ENCODE measurements around the gene ANKFN1.

The ANKFN1 gene

GRCh38 chr17:56322991-56323390 lies 169.7 kb downstream of the ANKFN1 start:
- H3F3A ChIP-seq (ENCODE audit: low read depth): no peaks in the 10 kb centered on the region
- H3K9me3 ChIP-seq (ENCODE audit: insufficient read depth, low read depth, low read length): no peaks in the 10 kb centered on the region
- H3K4me1 ChIP-seq (ENCODE audit: insufficient read depth, low read length, poor library complexity, severe bottlenecking): peaks cover 13% of the 10 kb centered on the region
- H3K9ac ChIP-seq (ENCODE audit: low read depth, low read length, poor library complexity, severe bottlenecking): no peak overlapping the region
- no peaks in the 10 kb centered on the region for H3K79me2 ChIP-seq (ENCODE audit: insufficient read depth, low read length)
- no peaks in the 10 kb centered on the region for H4K20me1 ChIP-seq (ENCODE audit: insufficient read depth, low read length, poor library complexity, severe bottlenecking)
- no peaks in the 10 kb centered on the region for H3K9me2 ChIP-seq (replicated peaks; ENCODE audit: low read depth, low read length)
- no peak overlapping the region for H3K4me3 ChIP-seq (ENCODE audit: low read length, poor library complexity, severe bottlenecking)
- TF ChIP-seq EZH2phosphoT487 (IDR thresholded peaks at IDR 0.05; ENCODE audit: borderline replicate concordance) (no peak), CTCF (conservative IDR thresholded peaks at IDR 0.05; ENCODE audit: low read length) (no peak)
- no peak overlapping the region for H2AFZ ChIP-seq (ENCODE audit: low read length)
- H3K36me3 ChIP-seq (ENCODE audit: insufficient read depth, low read length): no peaks in the 10 kb centered on the region
- no peaks in the 10 kb centered on the region for H3K27me3 ChIP-seq (ENCODE audit: insufficient read depth, low read length, poor library complexity, severe bottlenecking)
- no peak overlapping the region for H3K4me2 ChIP-seq (ENCODE audit: low read depth, low read length, poor library complexity, severe bottlenecking)

- no peaks in the 10 kb centered on the region for H3K79me2 ChIP-seq (ENCODE audit: insufficient read depth, low read length)
- TF ChIP-seq EZH2phosphoT487 (IDR thresholded peaks at IDR 0.05; ENCODE audit: borderline replicate concordance): no peak
- TF ChIP-seq CTCF (conservative IDR thresholded peaks at IDR 0.05; ENCODE audit: low read length): no peak
- no peak overlapping the region for H2AFZ ChIP-seq (ENCODE audit: low read length)
- H3K27me3 ChIP-seq (ENCODE audit: insufficient read depth, low read length, poor library complexity, severe bottlenecking): no peaks in the 10 kb centered on the region
- H4K20me1 ChIP-seq (ENCODE audit: insufficient read depth, low read length, poor library complexity, severe bottlenecking): no peaks in the 10 kb centered on the region
- no peaks in the 10 kb centered on the region for H3K9me3 ChIP-seq (ENCODE audit: insufficient read depth, low read depth, low read length)
- no peak overlapping the region for H3K4me3 ChIP-seq (ENCODE audit: low read length, poor library complexity, severe bottlenecking)
- H3F3A ChIP-seq (ENCODE audit: low read depth): no peaks in the 10 kb centered on the region
- H3K36me3 ChIP-seq (ENCODE audit: insufficient read depth, low read length): no peaks in the 10 kb centered on the region
- H3K4me2 ChIP-seq (ENCODE audit: low read depth, low read length, poor library complexity, severe bottlenecking): no peak overlapping the region
- no peaks in the 10 kb centered on the region for H3K9me2 ChIP-seq (replicated peaks; ENCODE audit: low read depth, low read length)
- H3K9ac ChIP-seq (ENCODE audit: low read depth, low read length, poor library complexity, severe bottlenecking): no peak overlapping the region
- H3K4me1 ChIP-seq (ENCODE audit: insufficient read depth, low read length, poor library complexity, severe bottlenecking): no peaks in the 10 kb centered on the region
These were observed 171.4 kb downstream of the ANKFN1 start for GRCh38 chr17:56324676-56325075.

- H3K79me2 ChIP-seq (ENCODE audit: insufficient read depth, low read length): no peaks in the 10 kb centered on the region
- H3K9ac ChIP-seq (ENCODE audit: low read depth, low read length, poor library complexity, severe bottlenecking): no peak overlapping the region
- no peaks in the 10 kb centered on the region for H3K9me3 ChIP-seq (ENCODE audit: insufficient read depth, low read depth, low read length)
- TF ChIP-seq EZH2phosphoT487 (IDR thresholded peaks at IDR 0.05; ENCODE audit: borderline replicate concordance) (no peak), CTCF (conservative IDR thresholded peaks at IDR 0.05; ENCODE audit: low read length) (no peak)
- H3F3A ChIP-seq (ENCODE audit: low read depth): no peaks in the 10 kb centered on the region
- no peaks in the 10 kb centered on the region for H3K36me3 ChIP-seq (ENCODE audit: insufficient read depth, low read length)
- no peaks in the 10 kb centered on the region for H3K27me3 ChIP-seq (ENCODE audit: insufficient read depth, low read length, poor library complexity, severe bottlenecking)
- H2AFZ ChIP-seq (ENCODE audit: low read length): no peak overlapping the region
- no peak overlapping the region for H3K4me3 ChIP-seq (ENCODE audit: low read length, poor library complexity, severe bottlenecking)
- no peak overlapping the region for H3K4me2 ChIP-seq (ENCODE audit: low read depth, low read length, poor library complexity, severe bottlenecking)
- no peaks in the 10 kb centered on the region for H3K4me1 ChIP-seq (ENCODE audit: insufficient read depth, low read length, poor library complexity, severe bottlenecking)
- H4K20me1 ChIP-seq (ENCODE audit: insufficient read depth, low read length, poor library complexity, severe bottlenecking): no peaks in the 10 kb centered on the region
- no peaks in the 10 kb centered on the region for H3K9me2 ChIP-seq (replicated peaks; ENCODE audit: low read depth, low read length)
These were observed 172.2 kb downstream of the ANKFN1 start for GRCh38 chr17:56325313-56326000.

Measured in Loucy (cell line).